ENCODE results near the gene TIMM10.

TIMM10 gene

DNA sequence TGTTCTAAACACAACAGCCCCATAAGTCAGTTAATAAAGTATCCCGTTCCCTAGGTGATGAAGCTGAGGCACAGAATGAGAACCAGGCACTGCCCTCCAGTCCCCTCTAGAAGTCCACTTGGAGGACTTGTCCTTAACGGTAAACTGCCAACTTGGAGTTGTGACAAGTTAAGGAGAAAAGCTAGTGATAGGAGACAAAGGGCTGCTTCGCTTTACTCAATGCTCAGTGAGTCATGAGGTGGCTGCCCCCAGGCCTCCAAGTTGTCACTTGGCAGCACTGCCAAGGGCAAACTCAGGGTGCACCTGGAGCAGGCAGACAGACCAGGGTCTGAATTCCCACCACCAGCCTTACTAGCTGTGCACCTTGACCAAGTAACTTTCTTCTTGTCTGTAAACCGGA lies 28.6 kb downstream of the TIMM10 start:
- DNase-seq: no peak

DNA sequence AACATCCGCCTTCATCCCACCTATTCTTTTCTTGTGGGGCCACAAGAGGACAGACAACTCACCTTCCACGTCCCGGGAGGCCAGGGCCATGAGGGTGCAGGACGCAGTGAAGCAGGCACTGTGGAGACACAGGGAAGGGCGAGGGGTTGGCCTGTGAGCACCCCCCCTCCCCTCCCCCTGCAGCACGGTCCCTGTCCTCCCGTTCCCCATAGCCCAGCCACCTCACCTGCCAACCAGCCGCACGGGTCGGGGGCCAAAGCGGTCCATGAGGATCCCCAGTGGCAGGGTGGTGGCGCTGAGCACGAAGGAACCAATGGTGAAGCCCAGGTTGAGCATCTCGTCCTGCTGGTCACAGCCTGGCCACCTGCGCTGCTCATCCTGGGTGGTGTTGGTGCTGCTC lies 29.6 kb downstream of the TIMM10 start:
- DNase-seq: no peak

DNA sequence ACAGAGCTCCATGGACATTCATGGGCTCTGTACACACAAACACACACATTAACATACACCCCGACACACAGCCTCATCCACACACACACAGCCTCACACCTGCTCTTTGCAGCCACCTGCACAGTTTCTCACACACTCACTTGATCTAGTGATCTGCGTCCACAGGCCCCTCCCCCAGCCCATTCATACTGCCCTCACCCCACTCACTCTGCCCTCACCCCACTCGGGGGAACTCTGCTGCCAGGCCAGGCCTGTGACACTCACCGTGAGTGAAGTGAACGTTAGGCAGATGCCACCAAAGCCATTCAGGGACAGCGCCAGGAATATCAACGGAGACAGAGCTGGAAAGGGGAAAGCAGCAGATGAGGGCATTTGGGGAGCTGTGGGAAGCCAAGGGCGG lies 30.0 kb downstream of the TIMM10 start:
- no peak for DNase-seq

DNA sequence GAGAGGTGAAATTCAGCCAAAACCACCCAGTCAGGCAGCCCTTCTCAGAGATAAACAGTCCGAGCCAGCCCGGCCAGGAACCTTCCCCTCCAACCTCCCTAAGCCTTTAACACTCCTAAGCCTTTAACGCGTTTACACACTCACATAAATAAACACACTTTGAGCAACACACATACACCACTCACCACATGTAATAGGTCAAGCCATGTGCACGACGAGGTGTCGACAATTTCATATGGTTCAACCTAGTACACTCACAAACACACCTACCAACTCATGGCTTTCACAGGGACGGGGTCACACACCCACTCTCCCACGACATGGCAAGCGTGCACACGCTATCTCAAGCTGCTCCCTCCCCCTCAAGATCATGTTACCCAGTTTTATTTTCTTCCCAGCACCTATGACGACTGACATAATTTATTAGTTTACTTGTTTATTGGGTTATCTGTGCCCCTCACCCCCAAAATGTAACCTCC lies 30.5 kb downstream of the TIMM10 start:
- no peak for DNase-seq

DNA sequence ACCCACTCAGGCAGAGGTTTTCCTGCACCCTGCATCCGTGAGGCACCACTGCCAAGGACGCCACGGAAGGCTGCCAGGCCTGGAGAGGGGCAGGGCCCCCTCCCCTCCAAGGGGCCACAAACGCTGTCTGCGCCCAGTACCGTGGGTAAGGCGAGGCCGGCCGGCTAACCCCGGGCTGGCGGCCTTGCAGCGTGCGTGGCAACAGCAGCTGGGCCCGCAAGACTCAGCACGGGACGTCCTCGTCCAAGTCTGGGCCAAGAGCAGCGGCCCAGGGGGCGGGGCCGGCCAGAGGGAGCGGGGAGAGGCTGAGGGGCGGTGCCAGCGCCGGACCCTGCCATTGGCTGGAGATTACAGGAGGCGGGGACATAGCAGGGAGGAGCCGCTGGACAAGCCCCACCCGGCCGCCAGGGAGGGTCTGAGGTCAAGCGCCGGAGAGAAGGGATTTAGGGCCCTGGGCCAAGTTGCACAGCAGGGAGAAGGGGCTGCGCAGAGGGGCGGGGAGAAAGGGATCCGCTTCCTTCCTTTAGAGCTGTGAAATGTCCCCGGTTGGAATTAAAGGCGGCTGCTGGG lies 31.1 kb downstream of the TIMM10 start:
- peak; percentile 42 for DNase-seq

DNA sequence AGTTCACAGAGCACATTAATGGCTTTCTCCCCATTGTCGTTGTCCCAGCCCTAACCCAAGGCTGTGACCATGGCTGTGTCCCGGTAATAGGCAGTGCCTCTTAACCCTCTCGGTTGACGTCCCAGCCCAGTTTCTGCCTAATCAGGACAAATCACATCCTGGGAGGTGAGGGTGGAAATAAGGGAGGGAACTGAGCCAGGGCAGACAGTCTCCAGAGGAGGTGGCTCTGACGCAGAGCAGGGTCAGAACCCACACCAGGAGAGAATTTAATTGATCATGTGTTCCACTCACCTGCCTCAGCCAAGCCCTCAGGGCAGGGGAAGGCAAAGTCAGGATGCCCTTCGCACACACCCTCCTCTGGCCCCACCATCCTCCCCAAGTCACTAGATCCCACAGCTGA lies 32.0 kb downstream of the TIMM10 start:
- no peak for DNase-seq

DNA sequence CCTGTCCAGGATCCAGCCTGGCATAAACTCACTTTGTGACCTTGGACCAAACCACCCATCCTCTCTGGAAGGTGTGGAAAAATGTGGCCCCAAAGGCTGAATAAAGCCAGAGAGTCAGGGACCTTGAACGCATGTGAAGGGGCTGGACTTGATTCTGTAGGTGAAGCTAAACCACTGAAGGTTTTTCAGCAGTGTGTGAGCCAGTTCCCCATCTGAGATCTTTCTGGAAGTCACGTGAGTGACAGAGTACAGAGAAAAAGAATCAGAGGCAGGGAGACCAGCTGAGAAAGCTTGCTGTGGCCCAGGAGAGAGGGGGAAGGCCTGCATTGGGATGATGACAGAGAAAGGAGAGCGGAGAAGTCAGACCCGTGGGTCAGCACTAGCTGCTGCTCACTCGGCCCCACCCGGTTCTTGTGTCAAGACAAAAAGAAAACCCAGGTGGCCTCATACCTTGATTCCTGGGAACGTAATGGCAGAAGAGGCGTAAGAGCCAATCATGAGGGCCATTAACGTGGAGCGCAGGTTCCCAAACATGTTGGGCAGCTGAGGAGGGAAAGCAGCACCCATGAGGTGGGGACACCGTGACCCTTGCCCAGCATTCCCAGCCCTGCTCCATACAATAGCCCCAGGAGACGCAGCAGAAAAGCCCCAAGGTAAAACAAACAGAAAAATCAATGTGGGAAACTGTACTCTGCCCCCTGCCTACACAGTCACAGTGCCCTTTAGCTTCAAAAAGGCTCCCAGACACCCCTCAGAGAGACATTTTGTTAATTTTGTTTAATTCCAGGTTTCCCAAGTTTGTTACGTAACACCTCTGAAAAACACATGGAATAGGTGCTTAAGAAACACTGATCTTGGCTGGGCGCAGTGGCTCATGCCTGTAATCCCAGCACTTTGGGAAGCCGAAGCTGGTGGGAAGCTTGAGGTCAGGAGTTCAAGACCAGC lies 33.0 kb downstream of the TIMM10 start:
- no peak for DNase-seq

DNA sequence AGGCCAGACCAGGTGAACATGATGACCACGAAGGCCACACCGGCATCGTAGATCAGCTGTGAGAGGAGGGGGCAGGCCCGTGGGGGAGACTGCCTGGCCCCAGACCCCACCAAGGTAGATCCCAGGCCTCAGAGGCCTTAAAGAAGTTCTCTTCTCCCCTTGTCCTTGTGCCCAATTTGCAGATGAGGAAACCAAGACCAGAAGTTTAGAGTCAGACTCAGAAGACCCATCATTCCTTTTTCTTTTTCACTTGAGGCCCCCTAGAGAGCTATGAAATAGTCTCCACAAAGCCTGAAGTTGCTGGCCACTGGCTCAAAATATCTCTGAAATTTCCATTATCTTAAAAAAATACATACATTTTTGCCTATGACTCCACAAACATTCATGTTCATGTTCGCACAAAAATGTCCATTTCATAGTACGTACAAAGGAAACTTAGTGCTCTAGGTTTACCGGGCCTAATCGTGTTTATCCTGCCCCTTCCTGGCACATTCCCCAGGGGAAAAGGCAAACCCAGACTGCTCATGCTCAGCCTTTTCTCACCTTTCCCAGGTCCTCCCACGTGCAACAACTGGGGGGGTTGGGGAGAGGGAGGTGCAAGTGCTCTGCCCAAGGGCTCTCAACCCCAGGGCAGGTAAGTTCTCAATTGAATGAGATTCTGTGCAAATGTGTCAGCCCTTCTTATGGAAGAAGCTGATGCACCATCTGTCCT lies 34.3 kb downstream of the TIMM10 start:
- no peak for DNase-seq

DNA sequence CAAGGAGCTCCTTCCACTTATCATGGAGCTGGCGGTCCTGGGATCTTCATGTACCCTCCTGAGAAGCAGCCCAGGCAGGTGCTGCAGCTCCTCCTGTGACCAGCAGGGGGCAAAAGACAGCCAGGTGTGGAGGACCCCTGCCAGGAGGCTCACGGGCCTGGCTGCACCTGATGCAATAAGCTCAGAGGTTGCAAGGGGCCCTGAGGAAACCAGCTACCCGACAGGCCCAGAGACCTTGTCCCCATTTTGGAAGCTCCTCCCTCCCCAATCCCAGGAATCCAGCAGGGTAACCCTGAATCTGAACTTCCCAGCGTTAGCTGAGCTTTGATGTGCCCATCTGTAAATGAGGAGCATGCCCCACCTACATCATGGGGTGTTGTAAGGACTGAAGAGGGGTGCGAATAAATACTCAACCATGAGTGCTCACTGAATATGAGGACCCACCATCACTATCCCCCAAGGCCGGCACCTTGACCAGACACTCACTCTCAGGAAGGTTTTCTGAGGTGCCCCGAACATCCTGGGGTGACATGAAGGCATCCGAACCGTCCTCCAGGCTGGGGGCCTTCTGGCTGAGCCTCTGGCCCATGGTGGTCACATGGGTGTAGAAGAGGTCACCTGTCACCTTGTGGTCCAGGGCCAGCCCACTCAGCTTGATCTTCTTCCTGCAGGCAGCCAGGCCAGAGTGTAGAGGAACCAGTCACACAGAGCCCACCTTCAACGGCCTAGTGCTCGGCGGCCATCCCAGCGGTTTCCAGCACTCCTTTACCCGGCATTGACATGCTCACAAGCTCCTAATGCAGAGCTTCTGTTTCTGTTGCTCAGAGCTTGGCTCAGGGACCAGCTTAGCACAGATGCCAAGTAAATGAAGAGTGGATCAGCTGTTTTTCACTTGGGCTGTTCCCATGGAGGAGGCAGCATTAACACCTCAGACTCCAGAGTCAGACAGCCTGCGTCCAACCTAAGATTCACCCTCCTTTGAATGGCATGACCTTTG lies 36.7 kb downstream of the TIMM10 start:
- DNase-seq: no peak

DNA sequence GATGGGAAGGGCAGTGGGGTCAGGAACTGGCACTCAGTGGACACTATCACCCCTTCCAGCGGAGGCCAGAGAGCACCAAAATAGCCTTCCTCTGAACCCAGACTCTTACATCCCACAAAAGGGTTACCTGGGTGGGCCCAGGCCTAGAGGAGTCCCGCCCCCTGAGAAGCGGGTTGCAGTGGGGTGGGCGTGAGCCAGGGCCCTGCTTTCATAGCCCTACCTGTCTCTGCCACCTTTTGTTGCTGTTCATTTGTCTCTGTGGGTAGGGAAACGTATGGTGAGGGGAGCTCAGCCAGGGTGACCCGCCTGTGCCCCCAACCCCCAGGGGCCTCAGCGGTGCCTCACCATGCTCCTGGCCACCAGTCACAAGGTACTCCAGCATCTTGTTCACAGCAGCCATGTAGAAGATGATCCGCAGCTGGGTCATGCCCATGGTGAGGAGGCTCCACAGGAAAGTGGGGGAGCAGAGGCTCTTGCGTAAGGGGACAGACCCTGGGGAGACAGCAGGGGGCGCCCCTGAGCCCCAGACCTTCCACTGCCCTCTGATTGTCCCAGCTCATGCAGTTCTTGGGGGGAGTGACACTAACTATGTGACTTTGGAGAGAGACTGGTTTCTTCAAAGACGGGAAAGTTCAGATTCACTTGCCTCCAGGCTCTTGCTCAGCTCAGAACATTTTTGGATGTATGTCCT lies 39.0 kb downstream of the TIMM10 start:
- DNase-seq: no peak

DNA sequence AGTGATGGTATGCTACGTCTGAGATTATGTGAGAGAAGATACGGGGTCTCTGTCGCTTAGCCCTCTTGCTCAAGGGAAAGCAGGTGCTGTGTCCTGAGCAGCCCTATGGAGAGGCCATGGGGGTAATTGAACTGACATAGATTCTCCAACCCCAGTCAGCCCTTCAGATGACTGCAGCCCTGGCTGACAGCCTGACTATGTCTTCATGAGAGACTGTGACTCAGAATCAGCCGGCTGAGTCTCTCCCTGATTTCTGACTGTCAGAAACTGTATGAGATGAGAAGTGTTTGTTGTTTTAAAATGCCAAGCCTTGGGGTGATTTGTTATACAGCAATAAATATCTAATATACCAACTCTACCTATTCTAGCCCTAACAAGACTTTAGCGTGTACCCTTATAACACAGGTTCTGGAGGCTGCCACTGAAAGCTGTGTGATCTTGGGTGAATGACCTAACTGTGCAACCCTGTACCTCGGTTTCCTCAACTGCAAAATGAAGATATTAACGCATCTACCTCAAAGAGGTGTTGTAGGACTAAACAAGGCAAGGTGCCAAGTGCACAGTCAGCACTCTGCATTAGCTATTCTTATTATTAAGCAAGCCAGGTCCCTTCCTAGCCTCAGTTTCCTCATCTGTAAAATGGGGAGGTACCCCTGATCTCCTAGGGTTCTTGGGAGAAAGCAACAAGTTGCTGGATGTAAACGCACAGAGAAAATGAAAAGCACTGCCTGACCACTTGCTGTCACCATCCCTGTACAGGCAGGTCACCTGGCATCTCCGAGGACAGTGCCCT lies 39.9 kb downstream of the TIMM10 start:
- DNase-seq: no peak

DNA sequence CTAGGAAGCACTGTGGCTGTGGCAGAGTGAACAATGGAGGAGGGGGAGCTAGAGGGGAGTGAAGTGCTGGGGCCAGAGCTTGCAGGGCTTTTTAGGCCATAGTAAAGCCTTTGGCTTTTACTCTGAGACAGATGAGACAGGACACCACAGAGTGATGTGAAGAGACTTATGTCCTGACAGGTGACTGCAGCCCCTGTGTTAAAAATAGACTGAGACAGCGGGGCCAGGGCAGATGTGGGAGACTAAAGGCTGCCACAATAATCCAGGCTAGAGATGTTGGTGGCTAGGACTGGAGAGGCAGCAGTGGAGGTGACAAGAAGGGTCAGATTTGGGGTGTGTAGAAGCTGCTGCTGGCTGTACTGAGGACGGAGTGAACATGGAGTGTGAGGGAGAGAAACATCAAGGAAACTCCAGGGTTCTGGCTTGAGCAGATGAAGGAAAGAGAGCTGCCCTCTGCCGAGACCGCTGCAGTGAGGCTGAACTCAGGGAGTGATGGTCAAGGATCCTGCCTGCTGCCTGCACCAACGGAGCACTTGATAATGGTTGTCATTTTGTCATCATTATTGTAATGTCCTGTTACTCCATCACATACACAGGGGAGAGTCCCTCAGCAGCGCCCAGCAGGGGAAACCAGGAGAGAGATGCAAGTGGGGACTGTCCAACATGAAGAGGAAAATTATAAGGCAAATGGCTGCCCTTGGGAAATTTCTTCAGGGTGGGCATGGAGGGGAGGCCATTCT lies 42.5 kb downstream of the TIMM10 start:
- DNase-seq: no peak

DNA sequence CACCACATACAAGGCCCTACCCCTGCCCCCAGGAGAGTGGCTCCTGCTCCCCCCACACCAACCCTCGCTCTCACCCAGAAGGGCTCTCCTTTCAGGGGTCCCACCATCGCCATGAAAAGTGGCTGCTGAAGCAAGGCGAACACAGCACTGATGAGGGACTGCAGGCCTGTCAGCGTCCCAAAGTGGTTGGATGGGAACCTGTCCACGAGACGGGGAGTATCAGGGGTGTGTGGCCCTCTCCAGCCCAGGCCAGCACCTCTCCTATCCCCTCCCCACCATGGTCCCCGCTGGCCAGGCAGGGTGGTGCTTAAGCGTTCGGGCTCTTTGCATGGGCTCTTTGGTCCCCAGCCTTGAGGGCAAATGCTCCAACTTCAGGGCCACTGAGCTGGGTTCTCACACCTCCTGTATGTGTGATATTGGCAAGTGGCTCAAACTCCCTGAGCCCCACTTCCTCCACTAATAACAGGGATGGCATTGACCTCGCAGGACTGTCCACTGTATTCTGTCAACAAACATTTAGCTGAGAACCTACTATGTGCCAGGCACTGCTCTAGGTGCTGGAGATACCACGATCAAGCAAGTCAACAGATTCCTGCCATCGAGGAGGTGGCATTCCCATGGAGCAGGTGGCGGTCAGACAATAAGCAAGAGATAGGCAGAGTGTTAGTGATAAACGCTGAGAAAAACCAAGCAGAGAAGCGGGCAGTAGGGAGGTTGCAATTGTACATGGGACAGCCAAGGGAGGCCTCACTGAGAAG lies 43.4 kb downstream of the TIMM10 start:
- no peak for DNase-seq

DNA sequence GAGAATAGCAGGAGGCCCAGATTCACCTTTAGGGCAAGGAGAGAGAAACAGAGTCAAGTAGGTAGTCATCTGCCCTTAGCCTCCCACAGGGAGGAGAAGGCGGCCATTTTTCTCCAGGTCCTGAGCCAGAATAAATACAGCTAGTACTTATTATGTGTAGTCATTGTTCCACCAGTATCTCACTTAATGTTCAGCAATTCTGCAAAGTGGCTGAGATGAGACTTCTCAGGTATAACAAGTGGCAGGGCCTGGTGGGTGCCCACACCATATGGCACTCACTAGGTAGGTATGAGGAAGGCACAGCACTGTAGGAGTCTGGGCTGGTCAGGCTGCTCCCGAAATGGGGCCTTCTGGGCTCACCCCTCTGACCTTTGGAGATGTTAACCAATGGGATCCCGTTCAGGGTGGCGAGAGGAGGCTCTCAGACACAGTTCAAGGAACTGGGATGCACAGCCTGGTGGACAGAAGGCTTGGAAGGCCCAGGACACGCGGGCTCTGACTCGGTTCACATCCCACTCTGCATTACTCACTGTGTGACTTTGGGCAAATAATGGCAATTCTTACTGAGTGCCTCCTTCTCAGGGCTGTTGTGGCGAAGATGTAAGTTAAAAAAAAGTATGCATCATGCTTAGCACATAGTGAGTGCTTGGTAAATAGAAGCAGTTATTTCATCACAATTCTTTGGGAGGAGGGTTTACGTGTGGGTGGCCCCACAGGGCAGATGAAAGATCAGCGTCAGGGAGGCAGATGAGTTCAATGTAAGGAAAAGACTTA lies 45.1 kb downstream of the TIMM10 start:
- DNase-seq: no peak

DNA sequence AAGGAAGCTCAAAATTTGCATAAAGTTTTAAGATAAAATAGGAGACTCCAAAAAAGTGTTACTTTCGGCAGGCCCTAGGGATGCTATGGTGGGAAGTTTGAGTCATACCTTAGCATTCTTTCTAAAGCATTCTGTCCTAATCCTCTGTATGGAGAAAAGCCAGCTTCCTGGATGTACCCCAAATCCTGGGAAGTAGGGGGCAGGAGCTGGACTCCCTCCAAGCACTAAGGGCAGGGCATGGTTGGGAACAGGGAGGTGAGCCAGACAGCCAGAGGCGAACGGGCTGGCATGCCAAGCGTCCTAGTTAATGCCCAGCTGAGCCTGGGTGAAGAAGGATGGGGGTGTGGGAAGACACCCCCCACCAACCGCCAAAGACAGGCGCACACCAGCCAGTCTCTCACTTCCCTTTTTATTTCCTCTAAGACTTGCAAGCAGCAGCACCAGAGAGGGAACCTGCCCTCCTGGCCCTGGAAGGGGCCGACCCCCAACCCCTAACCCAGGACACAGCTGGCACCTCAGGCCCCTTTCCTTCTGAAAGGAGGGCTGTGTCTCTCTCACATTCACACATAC lies 46.3 kb downstream of the TIMM10 start:
- no peak for DNase-seq

DNA sequence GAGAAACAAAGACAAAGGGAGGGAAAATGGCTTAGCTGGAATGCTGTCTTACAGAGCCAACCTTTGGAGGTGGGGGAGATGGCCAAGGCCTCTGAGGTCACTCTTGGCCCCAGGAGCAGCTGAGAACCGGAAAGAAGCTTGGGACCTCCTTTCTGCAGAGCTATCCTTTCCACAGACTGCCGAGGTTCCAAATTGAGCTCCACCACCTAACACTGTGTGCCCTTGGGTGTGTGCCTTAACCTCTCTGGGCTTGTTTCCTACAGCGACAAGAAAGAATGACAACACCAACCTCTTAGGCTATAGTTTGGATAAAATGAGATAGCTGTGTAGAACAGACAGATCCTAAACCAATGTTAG lies 47.0 kb downstream of the TIMM10 start:
- DNase-seq: no peak

DNA sequence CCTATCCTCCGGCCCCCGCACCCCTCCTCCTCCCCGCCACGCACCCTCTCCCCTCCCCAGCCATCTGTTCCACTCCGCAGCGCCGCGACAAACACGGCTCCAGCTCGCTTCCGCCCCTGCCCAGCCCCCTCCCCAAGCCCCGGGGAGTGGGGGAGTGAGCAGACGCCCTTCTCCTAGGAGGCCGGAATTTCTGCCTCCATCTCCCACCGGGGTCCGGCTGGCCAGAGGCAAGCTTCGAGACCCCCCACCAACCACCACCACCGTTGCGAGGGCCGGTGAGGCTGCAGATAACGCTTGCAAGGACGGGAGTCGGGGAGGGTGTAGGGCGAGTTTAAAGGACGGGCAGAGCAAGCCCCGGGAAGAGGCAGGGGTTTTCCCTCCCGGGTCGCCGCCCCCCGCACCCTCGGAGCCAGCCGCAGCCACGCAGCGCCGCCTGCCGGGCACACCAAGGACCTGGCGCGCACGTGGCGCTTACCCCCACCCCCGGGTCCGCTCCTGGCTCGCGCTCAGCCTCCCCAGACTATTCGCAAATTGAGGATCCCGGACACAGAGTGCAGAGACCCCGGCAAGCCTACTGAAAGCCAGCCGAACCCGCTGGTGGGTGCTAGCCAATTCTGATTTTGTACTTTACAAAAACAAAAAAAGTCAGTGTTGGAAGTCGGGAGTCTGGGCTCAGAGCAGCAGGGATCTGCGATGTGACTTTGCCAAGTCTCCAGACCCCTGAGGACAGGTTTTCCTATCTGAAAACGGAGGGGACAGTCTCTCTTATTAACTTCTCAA lies 47.6 kb downstream of the TIMM10 start:
- no peak for DNase-seq

Measured in cortex of kidney (tissue), 1 donor.